ENCODE data around the gene TAF15.

TAF15 gene

GRCh38 chr17:35808962-35809854 lies at the start of gene TAF15:
TAF15 (plus strand) TSS chr17:35809484; CDS start chr17:35809570, 86 bp downstream.
- no peak for FAIRE-seq

DNA sequence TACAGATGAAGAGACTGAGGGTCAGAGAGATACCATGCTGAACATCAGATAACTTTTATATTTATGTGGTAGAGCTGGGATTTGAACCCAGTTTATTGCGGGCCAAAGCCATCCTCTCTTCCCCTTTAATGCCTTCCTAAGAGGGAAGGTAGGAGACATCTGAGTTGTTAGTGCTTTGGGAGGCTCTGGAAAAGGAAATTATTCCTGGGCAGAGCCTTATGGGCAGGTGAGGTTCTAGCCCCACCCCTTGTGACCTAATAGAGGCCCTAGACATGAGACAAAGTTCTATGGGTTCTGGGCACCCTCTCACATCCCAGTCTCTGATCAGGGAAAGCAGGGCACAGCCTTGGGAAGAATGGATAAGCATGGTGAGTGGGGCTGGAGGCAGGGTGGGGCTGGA lies 48.7 kb upstream of the TAF15 start, which contains the start of gene C17orf50:
TSS of gene C17orf50 (plus strand) at position 301 of the 400 bp plus-strand sequence. CDS start at position 356, 55 bp downstream.
- no peak for FAIRE-seq

- no peak for FAIRE-seq
These were observed 47.7 kb upstream of the TAF15 start for GRCh38 chr17:35761601-35762000.

DNA sequence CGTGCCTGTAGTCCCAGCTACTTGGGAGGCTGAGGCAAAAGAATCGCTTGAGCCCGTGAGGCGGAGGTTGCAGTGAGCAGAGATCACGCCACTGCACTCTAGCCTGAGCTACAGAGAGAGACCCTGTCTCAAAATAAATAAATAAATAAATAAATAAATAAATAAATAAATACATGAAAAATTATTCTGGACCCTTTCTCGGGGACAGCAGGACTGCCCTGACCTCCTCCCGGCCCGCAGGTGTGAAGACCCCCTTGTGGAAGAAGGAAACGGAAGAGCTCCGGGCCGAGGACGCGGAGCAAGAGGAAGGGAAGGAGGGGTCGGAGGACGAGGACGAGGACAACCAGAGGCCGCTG lies 45.5 kb upstream of the TAF15 start:
- FAIRE-seq: no peak

- FAIRE-seq: no peak
These were observed 44.9 kb upstream of the TAF15 start for GRCh38 chr17:35764123-35764991.

- FAIRE-seq: no peak
These were observed 44.1 kb upstream of the TAF15 start for GRCh38 chr17:35765086-35765710.

DNA sequence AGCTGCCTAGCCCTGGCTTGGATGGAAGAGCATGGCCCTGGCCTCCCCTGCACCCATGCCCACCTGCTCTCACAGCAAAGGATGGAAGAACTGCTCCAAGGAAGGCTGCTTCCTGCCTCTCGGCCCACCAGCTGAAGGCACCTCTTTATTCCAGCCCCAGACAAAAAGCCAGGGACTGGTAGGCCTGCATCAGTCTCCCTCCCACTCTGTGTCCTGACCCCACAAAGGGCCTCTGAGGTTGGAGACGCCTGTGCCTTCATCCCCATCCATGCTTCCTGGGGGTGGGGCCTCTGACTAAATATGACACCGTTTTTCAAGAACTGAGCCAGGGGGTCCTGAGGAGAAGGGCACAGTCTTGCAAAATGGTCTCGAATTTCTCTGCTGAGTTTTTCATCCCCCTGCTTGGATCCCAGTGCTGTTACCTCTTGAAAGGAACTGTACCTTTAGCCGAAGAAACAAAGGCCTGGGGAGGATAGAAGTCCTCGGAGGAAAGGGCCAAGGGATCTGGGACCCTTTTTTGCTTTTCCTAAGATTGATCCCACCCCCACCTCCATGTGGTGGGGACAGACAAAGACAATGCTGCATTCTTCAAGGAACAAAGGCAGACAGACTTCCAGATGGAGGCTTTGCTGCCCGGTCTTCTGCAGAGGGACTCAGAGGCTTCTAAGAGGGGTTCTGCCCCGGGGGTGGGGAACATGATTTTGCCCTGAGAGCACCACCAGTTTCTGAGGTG lies 43.4 kb upstream of the TAF15 start:
- no peak for FAIRE-seq

- no peak for FAIRE-seq
These were observed 42.8 kb upstream of the TAF15 start for GRCh38 chr17:35766489-35766877.

DNA sequence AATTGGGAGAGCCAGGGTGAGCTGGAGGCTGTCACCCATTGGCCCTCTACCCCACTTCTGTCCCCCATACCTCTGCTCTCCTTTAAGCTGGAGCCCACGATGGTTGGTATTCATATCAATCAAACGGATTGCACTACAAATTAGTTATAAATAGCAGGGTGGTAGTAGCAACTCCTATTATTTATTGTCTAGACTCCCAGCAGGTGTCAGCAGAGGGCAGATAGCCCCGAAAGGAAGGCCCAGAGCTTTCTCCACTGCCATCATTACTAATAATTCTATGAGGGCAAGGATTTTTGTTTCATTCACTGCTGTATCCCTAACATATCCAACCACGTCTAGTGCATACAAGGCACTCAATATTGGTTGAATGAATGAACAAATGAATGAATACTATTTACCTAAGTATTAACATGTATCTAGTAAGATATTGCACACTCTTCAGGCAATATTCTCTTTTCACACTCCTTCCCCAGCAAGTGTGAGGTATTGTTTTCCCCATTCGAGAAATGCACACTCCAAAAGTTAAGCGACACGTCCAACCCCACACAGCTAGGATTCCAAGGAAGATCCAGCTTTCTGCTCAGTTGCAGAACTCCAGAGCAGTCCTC lies 42.3 kb upstream of the TAF15 start:
- no peak for FAIRE-seq

DNA sequence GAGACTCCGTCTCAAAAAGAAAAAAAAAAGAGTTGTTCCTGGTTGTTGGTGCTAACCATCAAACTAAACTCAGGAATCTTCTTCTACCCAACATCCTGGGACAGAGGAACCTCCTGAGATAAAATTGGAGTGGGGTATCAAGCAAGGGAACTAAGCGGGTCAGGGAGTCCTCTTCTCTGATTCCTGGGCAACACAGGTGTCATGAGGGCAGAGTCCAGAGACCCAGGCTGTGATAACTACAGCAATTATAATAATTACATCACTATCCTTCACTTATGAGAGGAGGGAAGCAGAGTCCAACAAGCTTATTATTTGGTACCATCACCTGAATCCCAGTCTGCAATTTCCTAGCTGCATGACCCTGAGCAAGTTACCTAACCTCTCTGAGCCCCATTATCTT lies 40.5 kb upstream of the TAF15 start:
- FAIRE-seq: no peak

GRCh38 chr17:35769895-35770486 lies 39.3 kb upstream of the TAF15 start:
- no peak for FAIRE-seq

GRCh38 chr17:35773129-35773528 lies 36.2 kb upstream of the TAF15 start:
- FAIRE-seq: no peak

DNA sequence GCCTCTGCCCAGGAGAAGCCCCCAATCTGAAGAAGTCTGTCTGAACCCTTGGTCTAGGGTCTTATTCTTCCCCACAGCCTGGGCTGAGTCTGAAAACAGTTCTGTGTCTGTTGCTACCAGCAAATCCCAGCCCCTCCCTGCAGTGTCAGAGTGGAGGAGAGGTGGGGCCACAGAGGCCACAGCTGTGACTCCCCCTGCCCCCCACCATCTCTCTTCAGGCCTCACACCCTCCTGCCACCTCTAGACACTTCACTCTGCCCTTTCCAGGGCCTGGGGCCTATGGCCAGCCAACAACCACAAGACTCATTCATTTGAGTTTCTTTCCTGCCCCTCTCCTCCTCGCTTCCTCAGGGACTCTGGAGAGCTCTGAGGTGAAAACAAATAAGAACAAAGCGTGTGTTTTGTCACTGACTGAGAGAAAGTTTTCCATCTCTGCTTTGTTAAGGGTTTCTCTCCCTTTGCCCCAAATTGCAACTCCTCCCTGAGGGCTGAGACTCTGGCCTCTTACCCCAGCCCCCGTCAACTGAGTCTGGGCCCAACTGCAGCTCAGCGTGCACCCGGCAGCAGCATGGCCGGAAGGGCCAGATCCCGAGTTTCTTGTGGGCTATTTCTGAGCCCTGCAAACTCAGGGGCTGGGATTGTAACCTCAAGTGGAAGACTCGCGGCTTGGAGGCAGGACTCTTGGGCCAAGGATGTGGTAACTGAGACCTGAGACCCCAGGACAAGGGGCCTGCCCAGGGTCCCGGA lies 35.4 kb upstream of the TAF15 start:
- no peak for FAIRE-seq

DNA sequence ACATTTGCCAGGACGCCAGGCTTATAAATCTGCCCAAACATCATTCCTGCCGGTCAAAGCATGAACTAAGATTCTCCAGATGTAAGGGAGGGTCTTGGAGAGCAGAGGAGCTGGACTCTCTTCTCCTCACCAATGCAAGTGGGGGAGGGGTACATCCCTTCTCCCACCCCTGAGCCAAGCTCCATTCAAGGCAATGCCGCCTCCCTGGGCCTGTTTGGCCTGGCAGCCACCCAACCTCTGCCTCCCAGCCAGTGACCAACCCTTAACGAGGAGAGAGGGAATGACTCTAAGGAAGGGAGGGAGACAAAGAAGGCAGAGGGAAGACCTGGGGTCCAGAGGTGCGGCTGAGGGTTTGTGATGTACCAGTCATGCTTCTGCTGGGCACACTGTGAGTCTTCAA lies 34.8 kb upstream of the TAF15 start:
- FAIRE-seq: no peak

DNA sequence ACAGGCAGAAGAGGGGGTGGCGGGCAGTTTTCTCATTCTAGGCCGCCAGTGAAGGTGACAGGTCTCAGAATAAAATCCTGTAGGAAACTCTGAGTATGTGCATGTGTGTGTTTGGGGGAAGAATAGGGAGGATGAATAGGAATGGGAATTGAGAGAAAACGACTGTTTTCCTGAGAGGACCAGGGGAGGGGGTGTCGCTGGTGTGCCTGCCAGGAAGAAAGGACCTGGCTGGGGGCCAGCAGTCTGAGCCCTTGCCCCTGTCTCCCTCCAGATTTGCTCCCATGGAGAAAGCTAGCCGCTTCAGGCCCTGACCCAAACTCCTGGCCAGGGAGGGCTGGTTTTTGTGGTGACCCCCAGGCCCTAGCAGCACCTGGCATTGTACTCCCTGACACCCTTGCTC lies 34.2 kb upstream of the TAF15 start:
- no peak for FAIRE-seq

DNA sequence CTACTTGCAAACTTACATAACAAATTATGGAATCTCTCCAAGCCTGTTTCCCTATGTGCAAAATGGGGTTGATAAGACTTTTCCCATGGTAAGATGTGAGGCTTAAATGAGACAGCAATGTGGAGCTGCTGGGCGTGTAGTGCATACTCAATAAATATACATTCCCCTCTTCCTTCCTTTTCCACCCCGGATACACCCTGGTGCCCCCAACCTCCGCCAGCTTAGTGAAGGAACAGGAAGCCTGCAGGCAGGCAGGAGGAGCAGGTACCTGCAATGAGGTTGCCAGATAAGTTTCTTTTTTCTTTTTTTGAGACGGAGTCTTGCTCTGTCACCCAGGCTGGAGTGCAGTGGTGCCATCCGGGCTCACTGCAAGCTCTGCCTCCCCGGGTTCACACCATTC lies 33.7 kb upstream of the TAF15 start:
- FAIRE-seq: no peak

GRCh38 chr17:35778641-35779196 lies 30.6 kb upstream of the TAF15 start:
- no peak for FAIRE-seq

DNA sequence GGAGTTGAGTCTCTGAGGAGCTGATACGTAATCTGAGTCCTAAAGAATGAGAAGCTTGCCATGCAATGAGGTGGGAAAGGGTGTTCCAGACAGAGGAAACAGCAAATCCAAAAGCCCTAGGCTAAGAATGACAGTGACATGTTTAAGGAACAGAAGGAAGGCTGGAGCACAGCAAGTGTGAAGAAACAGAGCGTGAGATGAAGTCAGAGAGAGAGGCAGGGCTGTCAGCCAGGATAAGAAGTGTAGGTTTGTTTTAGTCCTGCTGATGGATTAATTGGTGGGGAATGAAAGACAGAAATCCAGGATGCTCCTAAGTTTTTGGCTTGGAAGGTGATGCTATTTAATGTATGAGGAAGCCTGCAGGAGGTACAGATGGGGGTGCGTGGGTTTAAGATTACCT lies 28.3 kb upstream of the TAF15 start:
- no peak for FAIRE-seq

DNA sequence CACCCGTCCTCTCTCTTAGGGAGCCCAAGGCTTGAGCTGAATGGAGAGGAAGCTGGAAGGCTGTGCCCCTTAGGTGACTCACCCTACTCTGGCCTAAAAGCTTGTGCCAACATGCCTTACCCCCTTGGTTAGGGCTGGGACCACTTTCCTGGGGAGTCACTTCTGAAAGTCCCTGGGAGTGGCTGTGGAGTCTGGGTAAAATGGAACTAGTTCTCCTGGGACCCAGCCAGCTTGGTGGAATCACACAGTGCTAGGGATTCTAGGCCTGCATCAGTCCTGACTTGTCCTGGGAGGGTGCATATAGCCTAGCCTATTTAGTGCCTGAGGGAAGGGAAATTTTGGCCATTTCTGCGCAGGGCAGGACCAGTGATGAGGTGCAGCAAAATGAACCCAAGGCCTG lies 24.4 kb upstream of the TAF15 start:
- no peak for FAIRE-seq

DNA sequence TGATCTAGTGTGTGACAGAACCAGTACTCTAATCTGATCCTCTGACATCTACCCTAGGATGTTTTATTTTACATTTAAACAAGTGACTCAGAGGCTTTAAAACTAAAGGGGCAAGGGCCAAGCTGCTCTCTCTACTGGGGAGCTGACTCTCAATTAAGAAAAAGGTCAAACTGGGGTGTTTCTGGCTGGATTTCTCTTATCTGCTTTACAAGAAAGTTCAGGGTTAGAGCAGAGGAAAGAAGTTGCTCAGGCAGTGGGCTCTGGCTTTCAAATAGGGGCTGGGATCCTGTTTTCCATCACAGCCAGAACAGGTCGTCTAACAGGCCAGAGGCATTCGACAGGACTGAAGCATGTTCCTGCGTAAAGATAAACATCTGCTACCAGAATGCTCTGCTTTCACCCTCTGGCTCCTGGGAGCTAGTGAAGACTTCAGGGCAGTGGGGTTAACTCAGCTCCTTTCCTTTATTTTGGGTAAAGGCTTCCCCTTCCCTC lies 22.3 kb upstream of the TAF15 start:
- FAIRE-seq: no peak

Data from G401.6 (cell line).